OCI-LY7 (cell line): ENCODE results near the gene RBM47. TPM values are rescaled to one million over a fixed set of nuclear protein-coding genes. Genes with fewer than 3 reads are reported as not detected.

ENCODE experiments used
- BruUV-seq: library from RNA; stranded (reverse); fragments of 400-500 nt; replicated peaks from 2 replicates; lab custom pipeline; 2021; lab: Mats Ljungman, UMichigan
- CTCF ChIA-PET: fragments of 300-600 bp; sonication (Branson Sonifier 250); formaldehyde crosslinking; loops from one replicate; lab custom pipeline; 2022; ENCODE audit warnings: antibody characterized with exemption; ENCODE audit not compliant: unreplicated experiment; lab: Charles Lee
- POLR2A ChIA-PET: fragments of 300-600 bp; sonication (Branson Sonifier 250); formaldehyde crosslinking; loops from one replicate; lab custom pipeline; 2022; ENCODE audit warnings: antibody characterized with exemption; lab: Charles Lee
- DNase-seq: peaks from one replicate; pipeline ENCODE4 v3.0.0-alpha.2; 2015; ENCODE audit warnings: low spot score
- H2AFZ ChIP-seq: fragments of 200-600 bp; sonication (generic), shearing (Covaris generic); 2 replicates; pipeline ENCODE4 v1.6.1; 2014; ENCODE audit warnings: mild to moderate bottlenecking, antibody characterized with exemption, low read length, moderate library complexity
- H3K27ac ChIP-seq: fragments of 200-600 bp; sonication (generic); 2 replicates; pipeline ENCODE4 v1.5.1; 2014; ENCODE audit warnings: mixed run types, low read depth, mild to moderate bottlenecking, moderate library complexity, low read length, inconsistent platforms; ENCODE audit not compliant: poor library complexity, severe bottlenecking
- H3K36me3 ChIP-seq: fragments of 200-600 bp; sonication (generic); 2 replicates; pipeline ENCODE4 v1.6.1; 2014; ENCODE audit warnings: mild to moderate bottlenecking, antibody characterized with exemption, low read length, moderate library complexity, mixed read lengths; ENCODE audit not compliant: insufficient read depth
- H3K4me1 ChIP-seq: fragments of 200-600 bp; sonication (generic); 2 replicates; pipeline ENCODE4 v1.5.1; 2014; ENCODE audit warnings: mild to moderate bottlenecking, low read length; ENCODE audit not compliant: insufficient read depth, poor library complexity, severe bottlenecking
- H3K4me2 ChIP-seq: fragments of 200-600 bp; sonication (generic); 2 replicates; pipeline ENCODE4 v1.6.1; 2014; ENCODE audit warnings: mild to moderate bottlenecking, low read length
- H3K4me3 ChIP-seq: fragments of 200-600 bp; sonication (generic); 2 replicates; pipeline ENCODE4 v1.5.1; 2014; ENCODE audit warnings: mild to moderate bottlenecking, low read depth, low read length; ENCODE audit not compliant: poor library complexity, severe bottlenecking
- H3K79me2 ChIP-seq: fragments of 200-600 bp; sonication (generic); 2 replicates; pipeline ENCODE4 v1.6.1; 2016; ENCODE audit warnings: low read depth, mild to moderate bottlenecking, low read length, moderate library complexity, mixed read lengths; ENCODE audit not compliant: insufficient read depth
- H3K9me2 ChIP-seq: fragments of 200-600 bp; sonication (generic); 2 replicates; pipeline ENCODE4 v1.6.1; 2016; ENCODE audit warnings: mild to moderate bottlenecking, low read length, mixed read lengths; ENCODE audit not compliant: insufficient read depth
- H3K9me3 ChIP-seq: fragments of 200-600 bp; sonication (generic); 2 replicates; pipeline ENCODE4 v1.6.1; 2014; ENCODE audit warnings: mild to moderate bottlenecking, mixed run types, low read length, mixed read lengths
- H4K20me1 ChIP-seq: fragments of 200-600 bp; sonication (generic); 2 replicates; pipeline ENCODE4 v1.6.1; 2014; ENCODE audit warnings: mild to moderate bottlenecking, antibody characterized with exemption, low read length, moderate library complexity, mixed read lengths; ENCODE audit not compliant: insufficient read depth
- EZH2phosphoT487 ChIP-seq: fragments of 200-600 bp; sonication (generic); IDR thresholded peaks from 2 replicates; pipeline ENCODE4 v1.6.1; 2018; ENCODE audit warnings: low read depth, borderline replicate concordance, mild to moderate bottlenecking, mixed run types, antibody characterized with exemption, low read length, moderate library complexity, mixed read lengths
- intact Hi-C: fragments of 100-400 bp; cut with micrococcal nuclease; formaldehyde crosslinking; loops from one replicate; pipeline ENCODE4 v1.10.0; 2022; ENCODE audit not compliant: unreplicated experiment
- total RNA-seq, 2 experiments: library from RNA; depleted of rRNA in 1 of 2; stranded (reverse); fragments of >200 nt in 1 of 2; shearing (Covaris generic) in 1 of 2; gene quantifications; 2 replicates each; pipeline ENCODE4 v1.2.3, GENCODE V29; 2014 to 2022
- TF ChIP-seq, protein P1 (sequence below): fragments of 200-600 bp; sonication (generic); conservative IDR thresholded peaks from 2 replicates; pipeline ENCODE4 v1.5.1; 2014; ENCODE audit warnings: mild to moderate bottlenecking, antibody characterized with exemption, low read length, moderate library complexity, mixed read lengths

Gene RBM47
- total RNA-seq, 2 experiments from 2014 or later = 5.3 to 14.2 TPM

DNA sequence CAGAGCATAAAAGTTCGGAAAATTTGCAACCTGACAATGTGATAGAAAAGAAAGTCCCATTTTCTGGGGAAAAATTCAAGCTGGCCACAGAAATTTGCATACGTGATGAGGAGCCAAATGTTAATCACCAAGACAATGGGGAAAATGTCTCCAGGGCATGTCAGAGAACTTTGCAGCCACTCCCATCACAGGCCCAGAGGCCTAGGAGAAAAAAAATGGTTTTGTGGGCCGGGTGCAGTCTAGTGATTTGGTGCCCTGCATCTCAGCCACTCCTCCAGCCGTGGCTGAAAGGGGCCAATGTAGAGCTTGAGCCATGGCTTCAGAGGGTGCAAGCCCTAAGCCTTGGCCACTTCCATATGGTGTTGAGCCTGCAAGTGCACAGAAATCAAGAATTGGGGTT lies 223.3 kb downstream of the RBM47 start:
- intact Hi-C loops = no loop called here
- ChIA-PET POLR2A (no interaction called here), CTCF (no interaction called here)
- no TSS peak for BruUV-seq
- Histone ChIP-seq H3K27ac (no peak overlapping the region), H4K20me1 (no peaks in the 10 kb centered on the region), H3K4me2 (no peak overlapping the region), H3K4me3 (no peak overlapping the region), H3K9me2 (no peaks in the 10 kb centered on the region), H3K4me1 (no peaks in the 10 kb centered on the region), H2AFZ (no peak overlapping the region), H3K36me3 (no peaks in the 10 kb centered on the region), H3K79me2 (no peaks in the 10 kb centered on the region), H3K9me3 (peaks cover 3% of the 10 kb centered on the region; the same call in 1 of the 2 replicates)
- no peak for DNase-seq
- no peak for TF ChIP-seq EZH2phosphoT487
- TF ChIP-seq, protein P1, sequence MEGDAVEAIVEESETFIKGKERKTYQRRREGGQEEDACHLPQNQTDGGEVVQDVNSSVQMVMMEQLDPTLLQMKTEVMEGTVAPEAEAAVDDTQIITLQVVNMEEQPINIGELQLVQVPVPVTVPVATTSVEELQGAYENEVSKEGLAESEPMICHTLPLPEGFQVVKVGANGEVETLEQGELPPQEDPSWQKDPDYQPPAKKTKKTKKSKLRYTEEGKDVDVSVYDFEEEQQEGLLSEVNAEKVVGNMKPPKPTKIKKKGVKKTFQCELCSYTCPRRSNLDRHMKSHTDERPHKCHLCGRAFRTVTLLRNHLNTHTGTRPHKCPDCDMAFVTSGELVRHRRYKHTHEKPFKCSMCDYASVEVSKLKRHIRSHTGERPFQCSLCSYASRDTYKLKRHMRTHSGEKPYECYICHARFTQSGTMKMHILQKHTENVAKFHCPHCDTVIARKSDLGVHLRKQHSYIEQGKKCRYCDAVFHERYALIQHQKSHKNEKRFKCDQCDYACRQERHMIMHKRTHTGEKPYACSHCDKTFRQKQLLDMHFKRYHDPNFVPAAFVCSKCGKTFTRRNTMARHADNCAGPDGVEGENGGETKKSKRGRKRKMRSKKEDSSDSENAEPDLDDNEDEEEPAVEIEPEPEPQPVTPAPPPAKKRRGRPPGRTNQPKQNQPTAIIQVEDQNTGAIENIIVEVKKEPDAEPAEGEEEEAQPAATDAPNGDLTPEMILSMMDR = no peak

DNA sequence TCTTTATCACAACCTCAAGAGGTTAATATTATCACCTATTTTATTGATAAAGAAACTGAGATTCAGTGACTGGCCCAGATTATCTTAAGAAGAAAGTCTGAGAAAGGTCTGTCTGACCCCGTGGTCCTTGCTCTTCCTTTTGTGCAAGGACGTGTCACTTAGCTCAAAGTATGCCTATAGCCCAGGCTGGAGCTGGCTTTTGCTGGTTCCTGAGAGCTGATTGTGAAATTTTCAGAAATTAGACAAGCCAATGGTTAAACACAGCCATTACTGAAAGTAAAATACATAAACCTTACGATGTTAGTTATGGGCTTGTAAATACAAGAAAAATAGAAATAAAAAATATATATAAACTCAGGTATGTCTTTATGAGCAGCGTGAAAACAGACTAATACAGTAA lies 224.5 kb downstream of the RBM47 start:
- Histone ChIP-seq H3K4me1 (no peaks in the 10 kb centered on the region), H3K27ac (no peak overlapping the region), H4K20me1 (no peaks in the 10 kb centered on the region), H3K79me2 (no peaks in the 10 kb centered on the region), H3K4me2 (no peak overlapping the region), H3K4me3 (no peak overlapping the region), H3K36me3 (no peaks in the 10 kb centered on the region), H3K9me3 (peaks cover 3% of the 10 kb centered on the region; the same call in 1 of the 2 replicates), H2AFZ (no peak overlapping the region), H3K9me2 (no peaks in the 10 kb centered on the region)
- ChIA-PET POLR2A (interaction anchor here (0.7 kb wide), 1 partner anchor 47 kb away, joined by 3 read pairs; no protein-coding TSS in a partner anchor), CTCF (no interaction called here)
- TF ChIP-seq EZH2phosphoT487 = no peak
- TF ChIP-seq, protein P1 = no peak
- intact Hi-C loops = no loop called here
- no TSS peak for BruUV-seq
- DNase-seq = no peak

DNA sequence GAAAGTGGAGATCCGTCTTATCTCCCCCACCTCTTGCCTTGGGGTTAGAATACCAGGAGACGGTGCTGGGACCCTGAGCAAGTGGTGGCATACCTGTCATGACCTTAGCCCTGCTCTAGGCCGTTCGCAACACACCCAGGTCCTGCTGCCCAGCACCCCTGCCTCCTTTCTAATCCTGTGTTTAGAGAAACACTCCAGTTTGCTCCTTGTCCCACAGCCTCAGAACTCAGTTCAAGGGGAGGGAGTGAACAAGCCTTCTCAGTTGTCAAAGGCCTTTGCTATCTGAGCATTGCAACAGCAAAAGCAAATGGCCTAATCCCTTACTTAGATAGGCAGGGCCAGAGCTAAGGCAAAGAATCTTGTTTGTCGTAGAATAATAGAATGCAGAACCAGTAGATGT lies 226.6 kb downstream of the RBM47 start:
- Histone ChIP-seq H3K4me2 (no peak overlapping the region), H3K27ac (no peak overlapping the region), H3K4me1 (no peaks in the 10 kb centered on the region), H4K20me1 (no peaks in the 10 kb centered on the region), H3K4me3 (no peak overlapping the region), H3K9me2 (no peaks in the 10 kb centered on the region), H3K79me2 (no peaks in the 10 kb centered on the region), H2AFZ (no peak overlapping the region), H3K36me3 (no peaks in the 10 kb centered on the region), H3K9me3 (peaks cover 3% of the 10 kb centered on the region; the same call in 1 of the 2 replicates)
- TF ChIP-seq EZH2phosphoT487 = no peak
- TF ChIP-seq, protein P1 = no peak
- ChIA-PET POLR2A (no interaction called here), CTCF (no interaction called here)
- no TSS peak for BruUV-seq
- intact Hi-C loops = no loop called here
- no peak for DNase-seq
